HFFc6 (cell line): ENCODE results near the gene DGKK. TPM values are rescaled to one million over a fixed set of nuclear protein-coding genes. Genes with fewer than 3 reads are reported as not detected.

ENCODE experiments used
- DNase-seq: peaks from one replicate; pipeline ENCODE4 v3.0.0-alpha.2; 2018
- H3K27ac Mint-ChIP-seq: 2 replicates; pipeline ENCODE4 v1.8.0; 2020; ENCODE audit warnings: mild to moderate bottlenecking, mixed read lengths
- H3K27me3 Mint-ChIP-seq: 2 replicates; pipeline ENCODE4 v1.8.0; 2021; ENCODE audit warnings: mild to moderate bottlenecking, moderate library complexity, mixed read lengths; ENCODE audit not compliant: insufficient read depth
- H3K36me3 Mint-ChIP-seq: 2 replicates; pipeline ENCODE4 v1.8.0; 2021; ENCODE audit warnings: low read depth, mixed read lengths
- H3K4me1 Mint-ChIP-seq: 2 replicates; pipeline ENCODE4 v1.8.0; 2020; ENCODE audit warnings: low read depth, mixed read lengths
- H3K4me3 Mint-ChIP-seq: 2 replicates; pipeline ENCODE4 v1.8.0; 2020; ENCODE audit warnings: mild to moderate bottlenecking, moderate library complexity, mixed read lengths
- H3K9me3 Mint-ChIP-seq: 2 replicates; pipeline ENCODE4 v1.8.0; 2020; ENCODE audit warnings: mild to moderate bottlenecking, mixed read lengths
- total RNA-seq, 6 experiments: library from RNA; stranded (reverse); fragmentation: NEBNext Ultra II Directional; extraction: Animal tissue kit (Norgen Biotek cat#: 25700); gene quantifications; 2 replicates in 1 of 6; 3 replicates in 5 of 6; pipeline ENCODE4 v1.2.3, GENCODE V29; 2021
- TF ChIP-seq, protein P1 (sequence below): fragments of 200-600 bp; sonication (generic); IDR thresholded peaks from 2 replicates; pipeline ENCODE4 v1.5.0; 2021; ENCODE audit warnings: antibody characterized with exemption, mild to moderate bottlenecking

Gene DGKK
- total RNA-seq, 6 experiments from 2014 or later, result not detected

- Mint-ChIP-seq H3K9me3 (no peaks in the 10 kb centered on the region; the same call in 1 of the 2 replicates), H3K36me3 (no peaks in the 10 kb centered on the region), H3K4me1 (no peaks in the 10 kb centered on the region), H3K27ac (no peak overlapping the region), H3K27me3 (no peaks in the 10 kb centered on the region), H3K4me3 (no peak overlapping the region)
- TF ChIP-seq, protein P1, sequence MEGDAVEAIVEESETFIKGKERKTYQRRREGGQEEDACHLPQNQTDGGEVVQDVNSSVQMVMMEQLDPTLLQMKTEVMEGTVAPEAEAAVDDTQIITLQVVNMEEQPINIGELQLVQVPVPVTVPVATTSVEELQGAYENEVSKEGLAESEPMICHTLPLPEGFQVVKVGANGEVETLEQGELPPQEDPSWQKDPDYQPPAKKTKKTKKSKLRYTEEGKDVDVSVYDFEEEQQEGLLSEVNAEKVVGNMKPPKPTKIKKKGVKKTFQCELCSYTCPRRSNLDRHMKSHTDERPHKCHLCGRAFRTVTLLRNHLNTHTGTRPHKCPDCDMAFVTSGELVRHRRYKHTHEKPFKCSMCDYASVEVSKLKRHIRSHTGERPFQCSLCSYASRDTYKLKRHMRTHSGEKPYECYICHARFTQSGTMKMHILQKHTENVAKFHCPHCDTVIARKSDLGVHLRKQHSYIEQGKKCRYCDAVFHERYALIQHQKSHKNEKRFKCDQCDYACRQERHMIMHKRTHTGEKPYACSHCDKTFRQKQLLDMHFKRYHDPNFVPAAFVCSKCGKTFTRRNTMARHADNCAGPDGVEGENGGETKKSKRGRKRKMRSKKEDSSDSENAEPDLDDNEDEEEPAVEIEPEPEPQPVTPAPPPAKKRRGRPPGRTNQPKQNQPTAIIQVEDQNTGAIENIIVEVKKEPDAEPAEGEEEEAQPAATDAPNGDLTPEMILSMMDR, result no peak
- no peak for DNase-seq
Observed at GRCh38 chrX:50484662-50485061, 14.0 kb upstream of the DGKK start.

DNA sequence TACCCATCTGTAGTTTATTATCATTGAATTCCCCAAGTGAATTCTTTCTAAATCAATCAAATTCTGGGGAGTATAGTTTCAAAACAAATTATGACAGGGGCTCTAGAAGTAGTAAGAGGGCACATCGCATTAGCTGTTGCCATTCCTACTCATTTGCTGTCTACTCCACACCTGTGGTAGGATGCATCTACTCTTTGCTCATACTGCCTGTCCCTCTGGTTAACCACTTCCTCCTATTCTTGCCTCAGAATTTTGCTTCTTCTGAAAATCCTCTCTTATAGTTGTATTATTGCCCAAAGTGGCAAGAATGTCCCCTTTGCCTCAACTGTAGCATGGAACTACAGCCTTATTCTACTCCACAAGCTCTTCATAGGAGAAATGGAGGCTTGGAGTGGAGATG lies 12.7 kb upstream of the DGKK start:
- Mint-ChIP-seq H3K4me1 (no peaks in the 10 kb centered on the region), H3K36me3 (no peaks in the 10 kb centered on the region), H3K27ac (no peak overlapping the region), H3K27me3 (no peaks in the 10 kb centered on the region), H3K9me3 (no peaks in the 10 kb centered on the region; the same call in 1 of the 2 replicates), H3K4me3 (no peak overlapping the region)
- TF ChIP-seq, protein P1, result no peak
- no peak for DNase-seq

DNA sequence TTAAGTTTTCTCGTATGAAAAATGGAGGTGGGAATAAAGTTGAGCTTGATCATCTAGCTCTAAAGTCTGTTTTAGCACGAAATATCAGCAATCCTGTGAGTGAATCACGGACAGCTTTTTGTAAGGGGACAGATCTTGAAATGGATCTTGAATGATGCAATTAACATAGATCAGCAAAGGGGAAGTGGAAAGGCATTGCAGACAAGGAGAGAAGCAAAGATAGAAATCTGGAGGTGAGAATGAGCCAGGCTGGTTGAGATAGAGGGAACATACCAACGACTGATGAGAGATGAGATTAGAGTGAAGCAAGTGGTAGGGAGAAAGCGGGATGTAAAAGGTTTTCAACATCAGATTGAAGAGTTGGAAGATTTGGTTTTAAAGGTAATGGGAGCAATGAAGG lies 4.6 kb upstream of the DGKK start:
- Mint-ChIP-seq H3K36me3 (no peaks in the 10 kb centered on the region), H3K4me1 (no peaks in the 10 kb centered on the region), H3K4me3 (no peak overlapping the region), H3K9me3 (no peaks in the 10 kb centered on the region; the same call in 1 of the 2 replicates), H3K27ac (no peak overlapping the region), H3K27me3 (no peaks in the 10 kb centered on the region)
- no peak for DNase-seq
- TF ChIP-seq, protein P1, result no peak

DNA sequence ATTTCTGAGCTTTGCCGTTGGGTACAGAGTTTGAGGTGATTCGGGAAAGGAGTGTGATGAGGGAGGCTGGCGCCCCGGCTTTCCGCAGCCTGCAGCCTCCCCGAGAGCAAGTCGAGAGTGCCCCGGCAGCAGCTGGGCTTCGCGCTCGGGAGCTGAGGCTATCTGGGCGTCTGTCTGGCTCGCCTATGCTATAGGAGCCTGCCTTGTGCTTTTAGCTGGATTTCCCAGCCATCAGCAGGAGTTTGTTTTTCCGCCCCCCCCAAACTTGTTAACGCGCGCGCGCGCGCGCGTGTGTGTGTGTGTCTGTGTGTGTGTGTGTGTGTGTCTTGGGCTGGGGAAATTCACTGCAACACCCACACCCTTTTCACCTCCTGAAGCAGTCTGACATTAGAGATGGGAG lies 765 bp upstream of the DGKK start:
- TF ChIP-seq, protein P1, result no peak
- H3K36me3 Mint-ChIP-seq, result no peaks in the 10 kb centered on the region
- no peak overlapping the region for H3K4me3 Mint-ChIP-seq
- no peaks in the 10 kb centered on the region for H3K4me1 Mint-ChIP-seq
- no peaks in the 10 kb centered on the region; the same call in 1 of the 2 replicates for H3K9me3 Mint-ChIP-seq
- H3K27me3 Mint-ChIP-seq, result peaks cover 3% of the 10 kb centered on the region; the same call in 1 of the 2 replicates
- no peak for DNase-seq
- no peak overlapping the region for H3K27ac Mint-ChIP-seq

- DNase-seq, result no peak
- TF ChIP-seq, protein P1, result no peak
- peaks cover 3% of the 10 kb centered on the region; the same call in 1 of the 2 replicates for H3K27me3 Mint-ChIP-seq
- H3K4me1 Mint-ChIP-seq, result no peaks in the 10 kb centered on the region
- no peak overlapping the region for H3K27ac Mint-ChIP-seq
- H3K9me3 Mint-ChIP-seq, result no peaks in the 10 kb centered on the region; the same call in 1 of the 2 replicates
- no peaks in the 10 kb centered on the region for H3K36me3 Mint-ChIP-seq
- H3K4me3 Mint-ChIP-seq, result no peak overlapping the region
Observed at GRCh38 chrX:50469206-50469605, 1.4 kb downstream of the DGKK start.

DNA sequence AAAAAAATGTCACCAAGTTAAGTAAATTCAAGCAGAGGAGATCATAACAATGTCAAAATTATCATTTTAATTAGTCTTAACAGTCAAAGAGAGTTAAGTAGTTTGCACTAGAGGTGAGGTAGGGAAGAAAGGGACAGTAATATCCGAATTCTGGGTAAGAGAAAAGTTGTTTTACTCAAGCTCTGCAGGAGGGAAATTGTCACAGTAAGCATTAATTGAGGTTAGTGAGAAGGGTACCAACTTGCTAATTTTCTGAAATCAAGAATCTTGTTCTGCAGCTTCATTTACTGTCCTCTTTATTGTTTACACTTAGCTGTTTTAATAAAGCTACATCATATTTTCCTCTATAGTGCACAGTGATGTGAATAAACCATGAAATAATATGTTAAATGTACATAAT lies 11.0 kb downstream of the DGKK start:
- Mint-ChIP-seq H3K27me3 (no peaks in the 10 kb centered on the region), H3K27ac (no peak overlapping the region), H3K4me3 (no peak overlapping the region), H3K4me1 (no peaks in the 10 kb centered on the region), H3K9me3 (no peaks in the 10 kb centered on the region), H3K36me3 (no peaks in the 10 kb centered on the region)
- no peak for DNase-seq
- TF ChIP-seq, protein P1, result no peak
